GM13977 (cell line): Measurements from ENCODE around the gene MUC6.

Source experiments
- DNase-seq: peaks from one replicate; pipeline ENCODE4 v3.0.0; 2012; ENCODE audit warnings: low spot score
- CTCF ChIP-seq: IDR thresholded peaks from 2 replicates; pipeline ENCODE4 v1.5.1; 2012; ENCODE audit warnings: mild to moderate bottlenecking, control low read depth; ENCODE audit not compliant: insufficient read depth; ENCODE audit errors: extremely low read depth, missing control alignments
- in situ Hi-C: fragments of 300-500 bp; cut with MboI; formaldehyde crosslinking; loops from one replicate; pipeline ENCODE4 v1.12.0; 2022; ENCODE audit warnings: low sequenced_read_pairs, low pct_unique_long_range_greater_than_20kb, mixed read lengths, inconsistent platforms; ENCODE audit not compliant: unreplicated experiment

MUC6 gene

GRCh38 chr11:1008803-1009145 lies 27.7 kb downstream of the MUC6 start:
- DNase-seq = no peak
- TF ChIP-seq CTCF = no peak
- in situ Hi-C loops = no loop called here

GRCh38 chr11:1008001-1008802 lies 28.3 kb downstream of the MUC6 start:
- in situ Hi-C loops = no loop called here
- TF ChIP-seq CTCF = no peak
- no peak for DNase-seq

- no peak for DNase-seq
- in situ Hi-C loops = no loop called here
- TF ChIP-seq CTCF = no peak
Observed at GRCh38 chr11:1007279-1007678, 29.2 kb downstream of the MUC6 start.

GRCh38 chr11:1006762-1007161 lies 29.8 kb downstream of the MUC6 start:
- in situ Hi-C loops = no loop called here
- no peak for TF ChIP-seq CTCF
- no peak for DNase-seq

GRCh38 chr11:1005928-1006327 lies 30.6 kb downstream of the MUC6 start:
- DNase-seq = no peak
- in situ Hi-C loops = no loop called here
- no peak for TF ChIP-seq CTCF

GRCh38 chr11:1003159-1003558 lies 33.4 kb downstream of the MUC6 start:
- in situ Hi-C loops = no loop called here
- no peak for DNase-seq
- TF ChIP-seq CTCF = no peak
